Esophagus muscularis mucosa (tissue), 4 donors: Measurements from ENCODE around the gene ACSF2. TPM values are rescaled to one million over a fixed set of nuclear protein-coding genes. Genes with fewer than 3 reads are reported as not detected.

ENCODE experiments used
- DNase-seq: peaks from one replicate; pipeline ENCODE4 v3.0.0-alpha.2; 2017; ENCODE audit errors: extremely low spot score
- H3K27ac ChIP-seq, 4 donors: fragments of 200-600 bp; sonication (generic); replicated peaks in 1 of 4; 1 replicate in 3 of 4; 2 replicates in 1 of 4; pipeline ENCODE4 v1.5.1; 2016 to 2019; ENCODE audit warnings: mild to moderate bottlenecking in 1 of 4
- H3K27me3 ChIP-seq, 4 donors: fragments of 200-600 bp; sonication (generic); one replicate each; pipeline versions ENCODE4 v1.5.1 to v1.6.0; 2016 to 2019
- H3K36me3 ChIP-seq, 4 donors: fragments of 200-600 bp; sonication (generic); one replicate each; pipeline ENCODE4 v1.5.1; 2016 to 2019
- H3K4me1 ChIP-seq, 4 donors: fragments of 200-600 bp; sonication (generic); one replicate each; pipeline ENCODE4 v1.5.1; 2016 to 2019
- H3K4me3 ChIP-seq, 4 donors: fragments of 200-600 bp; sonication (generic); 1 replicate in 2 of 4; 2 replicates in 2 of 4; pipeline ENCODE4 v1.5.1; 2016 to 2019; ENCODE audit warnings: mild to moderate bottlenecking in 4 of 4, moderate library complexity in 1 of 4
- H3K9me3 ChIP-seq, 4 donors: fragments of 200-600 bp; sonication (generic); 1 replicate in 3 of 4; 2 replicates in 1 of 4; pipeline ENCODE4 v1.5.1; 2016 to 2019
- CTCF ChIP-seq, 3 experiments: fragments of 200-600 bp in 2 of 3; fragments of 450-650 bp in 1 of 3; sonication (generic) in 2 of 3; IDR thresholded peaks; one replicate each; pipeline ENCODE4 v1.5.1; 2017 to 2019; ENCODE audit warnings: antibody characterized with exemption in 3 of 3, mild to moderate bottlenecking in 2 of 3, moderate library complexity in 1 of 3
- EP300 ChIP-seq: sonication (generic); formaldehyde crosslinking; IDR thresholded peaks from one replicate; pipeline ENCODE4 v1.6.1; 2017; ENCODE audit warnings: antibody characterized with exemption
- POLR2A ChIP-seq: fragments of 450-650 bp; IDR thresholded peaks from one replicate; pipeline ENCODE4 v1.6.1; 2017; ENCODE audit warnings: antibody characterized with exemption, moderate library complexity, mild to moderate bottlenecking, low read depth
- POLR2AphosphoS5 ChIP-seq, 2 donors: sonication (generic); formaldehyde crosslinking; IDR thresholded peaks; one replicate each; pipeline ENCODE4 v1.6.1; 2017; ENCODE audit warnings: antibody characterized with exemption in 2 of 2
- WGBS: methylation state at CpG from one replicate; pipeline ENCODE4 v1.1.5; 2018; 5-methylcytosine and 5-hydroxymethylcytosine counted together
- intact Hi-C: fragments of 100-400 bp; cut with DNase I; formaldehyde crosslinking; loops from one replicate; pipeline ENCODE4 v1.15.1; 2023
- total RNA-seq, 4 donors: library from RNA; depleted of rRNA; stranded (reverse); fragments of >200 nt; gene quantifications; one replicate each; pipeline versions ENCODE4 v1.1.0 to v1.2.1, GENCODE V29; 2016

Gene ACSF2
- total RNA-seq, 4 donors from 2014 or later: 6.0 to 9.6 (median 8.1) TPM

- intact Hi-C loops: no loop called here
- DNase-seq: no peak
- H3K27ac ChIP-seq: no peak overlapping the region
These were observed 85.0 kb downstream of the ACSF2 start for GRCh38 chr17:50511058-50511457.

GRCh38 chr17:50513495-50513894, 87.5 kb downstream of the ACSF2 start:
- no peaks in the 10 kb centered on the region for H3K27me3 ChIP-seq
- DNase-seq: no peak
- no peaks in the 10 kb centered on the region for H3K36me3 ChIP-seq
- TF ChIP-seq POLR2AphosphoS5 (IDR thresholded peaks at IDR 0.05): no peak
- no peak for TF ChIP-seq POLR2A
- TF ChIP-seq EP300: no peak
- no peak overlapping the region for H3K27ac ChIP-seq
- no peak overlapping the region for H3K4me3 ChIP-seq
- H3K9me3 ChIP-seq: no peaks in the 10 kb centered on the region
- 67% methylated on average over 4 of the region's 4 CpGs for WGBS
- intact Hi-C loops: no loop called here
- peaks cover 21 to 26% (median 24%) of the 10 kb centered on the region in 4 donors for H3K4me1 ChIP-seq

More at GRCh38 chr17:50511058-50511457, 85.0 kb downstream of the ACSF2 start:
- no peak overlapping the region for H3K4me3 ChIP-seq
- H3K9me3 ChIP-seq: no peaks in the 10 kb centered on the region
- no peak for TF ChIP-seq POLR2AphosphoS5 (IDR thresholded peaks at IDR 0.05)
- TF ChIP-seq CTCF (IDR thresholded peaks at IDR 0.05): no peak
- no peak for TF ChIP-seq POLR2A
- TF ChIP-seq EP300: no peak
- 61% methylated on average over 3 of the region's 3 CpGs for WGBS
- peaks cover 29 to 35% (median 31%) of the 10 kb centered on the region in 4 donors for H3K4me1 ChIP-seq
- no peaks in the 10 kb centered on the region for H3K36me3 ChIP-seq
- H3K27me3 ChIP-seq: no peaks in the 10 kb centered on the region

GRCh38 chr17:50514388-50514787, 88.4 kb downstream of the ACSF2 start:
- H3K27ac ChIP-seq: peak overlapping the region in 1 of 4 donors; percentile 45
- no peaks in the 10 kb centered on the region for H3K36me3 ChIP-seq
- intact Hi-C loops: no loop called here
- H3K27me3 ChIP-seq: no peaks in the 10 kb centered on the region
- no peaks in the 10 kb centered on the region for H3K9me3 ChIP-seq
- H3K4me3 ChIP-seq: no peak overlapping the region
- 82% methylated on average over 3 of the region's 3 CpGs for WGBS
- DNase-seq: no peak
- H3K4me1 ChIP-seq: peaks cover 13 to 22% (median 17%) of the 10 kb centered on the region in 4 donors
- TF ChIP-seq POLR2AphosphoS5 (IDR thresholded peaks at IDR 0.05) (no peak), EP300 (no peak), POLR2A (no peak)

- TF ChIP-seq POLR2AphosphoS5 (IDR thresholded peaks at IDR 0.05) (peak in 1 of 2 donors; percentile 19), EP300 (no peak)
- 69% methylated on average over 6 of the region's 6 CpGs for WGBS
- no peak overlapping the region for H3K4me3 ChIP-seq
- intact Hi-C loops: no loop called here
- peaks cover 12 to 22% (median 16%) of the 10 kb centered on the region in 4 donors for H3K4me1 ChIP-seq
- H3K27ac ChIP-seq: peak overlapping the region in 2 of 4 donors; percentile 26 to 45
- H3K36me3 ChIP-seq: no peaks in the 10 kb centered on the region
- H3K27me3 ChIP-seq: no peaks in the 10 kb centered on the region
- DNase-seq: no peak
- no peaks in the 10 kb centered on the region for H3K9me3 ChIP-seq
These were observed 89.1 kb downstream of the ACSF2 start for GRCh38 chr17:50514936-50515702.

- H3K9me3 ChIP-seq: no peaks in the 10 kb centered on the region
- WGBS: 88% methylated on average over 4 of the region's 4 CpGs
These were observed 91.0 kb downstream of the ACSF2 start for GRCh38 chr17:50517011-50517410.

More at GRCh38 chr17:50517011-50517410, 91.0 kb downstream of the ACSF2 start:
- no peaks in the 10 kb centered on the region for H3K27me3 ChIP-seq
- no peak for TF ChIP-seq EP300
- no peak for TF ChIP-seq CTCF (IDR thresholded peaks at IDR 0.05)
- no peak for TF ChIP-seq POLR2AphosphoS5 (IDR thresholded peaks at IDR 0.05)
- TF ChIP-seq POLR2A: no peak
- no peaks in the 10 kb centered on the region for H3K36me3 ChIP-seq
- no peak for DNase-seq
- peaks cover 11 to 18% (median 12%) of the 10 kb centered on the region in 4 donors for H3K4me1 ChIP-seq
- intact Hi-C loops: no loop called here
- no peak overlapping the region for H3K4me3 ChIP-seq
- H3K27ac ChIP-seq: no peak overlapping the region
